Right renal cortex interstitium (tissue), 3 donors: ENCODE measurements around the gene MYOF. TPM values are rescaled to one million over a fixed set of nuclear protein-coding genes. Genes with fewer than 3 reads are reported as not detected.
A peak's percentile ranks its signal among the peaks of the same experiment; 100 is the strongest.
"Not testable (repeated sequence)": the region's sequence is repeated elsewhere in the genome, so short reads cannot be mapped to it uniquely, and the experiment has no call there.

Source experiments
- DNase-seq, 3 donors: peaks; one replicate each; pipeline ENCODE4 v3.0.0-alpha.2; 2013; ENCODE audit warnings: low read depth in 3 of 3, low spot score in 2 of 3
- polyA plus RNA-seq, 3 donors: library from polyadenylated mRNA; unstranded; fragments of 120-200 nt; gene quantifications; one replicate each; pipeline ENCODE4 v1.2.1, GENCODE V29; 2013; ENCODE audit not compliant: insufficient read length in 3 of 3

The MYOF gene
- polyA plus RNA-seq, 3 donors = 29.1 to 32.8 (median 30.5) TPM

GRCh38 chr10:93457511-93457910, 24.6 kb downstream of the MYOF start:
- no peak for DNase-seq

- DNase-seq = no peak
These were observed 25.7 kb downstream of the MYOF start for GRCh38 chr10:93456480-93456879.

GRCh38 chr10:93454736-93455135, 27.4 kb downstream of the MYOF start:
- no peak for DNase-seq

- DNase-seq = no peak
These were observed 28.0 kb downstream of the MYOF start for GRCh38 chr10:93454146-93454545.

- no peak for DNase-seq
These were observed 30.0 kb downstream of the MYOF start for GRCh38 chr10:93452143-93452542.

GRCh38 chr10:93451244-93451947, 30.7 kb downstream of the MYOF start:
- DNase-seq = no peak

GRCh38 chr10:93447970-93448369, 34.2 kb downstream of the MYOF start:
- DNase-seq = no peak

GRCh38 chr10:93447019-93447418, 35.1 kb downstream of the MYOF start:
- no peak for DNase-seq

- DNase-seq = no peak
These were observed 36.0 kb downstream of the MYOF start for GRCh38 chr10:93445978-93446720.

- DNase-seq = peak in 2 of 3 donors; percentile 94 to 97
These were observed 36.8 kb downstream of the MYOF start for GRCh38 chr10:93445097-93445960.

- DNase-seq = no peak
These were observed 38.7 kb downstream of the MYOF start for GRCh38 chr10:93443481-93443880.

- DNase-seq = not testable (repeated sequence)
These were observed 39.4 kb downstream of the MYOF start for GRCh38 chr10:93442721-93443120.

- no peak for DNase-seq
These were observed 41.5 kb downstream of the MYOF start for GRCh38 chr10:93440591-93441091.

- no peak for DNase-seq
These were observed 43.4 kb downstream of the MYOF start for GRCh38 chr10:93438613-93439253.

- no peak for DNase-seq
These were observed 44.1 kb downstream of the MYOF start for GRCh38 chr10:93437946-93438612.

GRCh38 chr10:93437086-93437945, 44.8 kb downstream of the MYOF start:
- peak in 1 of 3 donors; percentile 77 for DNase-seq

- no peak for DNase-seq
These were observed 45.5 kb downstream of the MYOF start for GRCh38 chr10:93436591-93437085.

GRCh38 chr10:93435621-93436397, 46.3 kb downstream of the MYOF start:
- no peak for DNase-seq
